CD14-positive monocyte (primary cell): ENCODE data around the gene ARHGAP44. TPM values are rescaled to one million over a fixed set of nuclear protein-coding genes. Genes with fewer than 3 reads are reported as not detected.

Source experiments
- DNase-seq, 3 donors: peaks; one replicate each; pipeline ENCODE4 v3.0.0-alpha.2; 2011 to 2022
- H2AFZ ChIP-seq: 2 replicates; pipeline ENCODE4 v1.6.0; 2012; ENCODE audit warnings: mild to moderate bottlenecking, low read depth, low read length, inconsistent platforms; ENCODE audit not compliant: insufficient read depth, poor library complexity, severe bottlenecking
- H3K27ac ChIP-seq, 2 donors: 1 replicate in 1 of 2; 2 replicates in 1 of 2; pipeline ENCODE4 v1.5.1; 2012 to 2013; ENCODE audit warnings: low read length in 2 of 2, control low read depth in 1 of 2, inconsistent platforms in 1 of 2, low read depth in 1 of 2, mild to moderate bottlenecking in 1 of 2
- H3K27me3 ChIP-seq, 2 donors: one replicate each; pipeline versions ENCODE4 v1.6.0 to v1.6.1; 2011 to 2013; ENCODE audit warnings: low read length in 2 of 2; ENCODE audit not compliant: control insufficient read depth in 2 of 2, insufficient read depth in 2 of 2
- H3K36me3 ChIP-seq, 2 donors: replicated peaks in 1 of 2; 1 replicate in 1 of 2; 2 replicates in 1 of 2; pipeline versions ENCODE4 v1.5.1 to v1.6.1; 2012 to 2013; ENCODE audit warnings: low read length in 2 of 2, control low read depth in 1 of 2, inconsistent platforms in 1 of 2, mild to moderate bottlenecking in 1 of 2; ENCODE audit not compliant: insufficient read depth in 2 of 2, control insufficient read depth in 1 of 2
- H3K4me1 ChIP-seq, 2 donors: 1 replicate in 1 of 2; 2 replicates in 1 of 2; pipeline versions ENCODE4 v1.5.1 to v1.6.1; 2012 to 2013; ENCODE audit warnings: low read length in 2 of 2, control low read depth in 1 of 2, inconsistent platforms in 1 of 2, mild to moderate bottlenecking in 1 of 2, moderate library complexity in 1 of 2; ENCODE audit not compliant: insufficient read depth in 2 of 2, control insufficient read depth in 1 of 2
- H3K4me2 ChIP-seq: replicated peaks from 2 replicates; pipeline ENCODE3; 2012; ENCODE audit warnings: low read length, moderate library complexity, mild to moderate bottlenecking; ENCODE audit not compliant: poor library complexity, severe bottlenecking; ENCODE audit errors: extremely low read depth
- H3K4me3 ChIP-seq, 3 experiments: fragments of 200-600 bp in 1 of 3; sonication (generic) in 1 of 3; replicated peaks in 1 of 3; 1 replicate in 2 of 3; 2 replicates in 1 of 3; pipeline ENCODE4 v1.5.1; 2011 to 2013; ENCODE audit warnings: low read length in 3 of 3, mild to moderate bottlenecking in 3 of 3, control low read depth in 2 of 3, low read depth in 2 of 3, inconsistent platforms in 1 of 3, moderate library complexity in 1 of 3
- H3K79me2 ChIP-seq: 2 replicates; pipeline ENCODE4 v1.6.0; 2012; ENCODE audit warnings: mild to moderate bottlenecking, control low read depth, inconsistent platforms, low read length, moderate library complexity; ENCODE audit not compliant: insufficient read depth
- H3K9ac ChIP-seq: 2 replicates; pipeline ENCODE4 v1.6.0; 2017; ENCODE audit warnings: low read length, mild to moderate bottlenecking; ENCODE audit not compliant: insufficient read depth, poor library complexity, severe bottlenecking
- H3K9me3 ChIP-seq, 2 donors: replicated peaks in 1 of 2; 1 replicate in 1 of 2; 2 replicates in 1 of 2; pipeline versions ENCODE4 v1.5.1 to v1.6.1; 2012 to 2013; ENCODE audit warnings: low read length in 2 of 2, control low read depth in 1 of 2; ENCODE audit not compliant: control insufficient read depth in 1 of 2, insufficient read depth in 1 of 2
- H4K20me1 ChIP-seq: 2 replicates; pipeline ENCODE4 v1.6.0; 2012; ENCODE audit warnings: mild to moderate bottlenecking, low read length, control low read depth, moderate library complexity; ENCODE audit not compliant: insufficient read depth
- H3K27ac Mint-ChIP-seq, 7 donors: one replicate each; pipeline ENCODE4 v1.8.0; 2020; ENCODE audit warnings: mild to moderate bottlenecking in 7 of 7, mixed read lengths in 7 of 7, moderate library complexity in 6 of 7, inconsistent platforms in 2 of 7
- H3K27me3 Mint-ChIP-seq, 3 donors: one replicate each; pipeline ENCODE4 v1.8.0; 2021 to 2022; ENCODE audit warnings: low read depth in 3 of 3, mild to moderate bottlenecking in 3 of 3, mixed read lengths in 3 of 3, moderate library complexity in 3 of 3, inconsistent platforms in 1 of 3
- H3K36me3 Mint-ChIP-seq, 2 donors: one replicate each; pipeline ENCODE4 v1.8.0; 2020; ENCODE audit warnings: mixed read lengths in 2 of 2, inconsistent platforms in 1 of 2, mild to moderate bottlenecking in 1 of 2
- H3K4me1 Mint-ChIP-seq: one replicate; pipeline ENCODE4 v1.8.0; 2020; ENCODE audit warnings: mild to moderate bottlenecking, mixed read lengths
- H3K4me3 Mint-ChIP-seq, 2 donors: one replicate each; pipeline ENCODE4 v1.8.0; 2020; ENCODE audit warnings: mild to moderate bottlenecking in 2 of 2, mixed read lengths in 2 of 2, moderate library complexity in 1 of 2
- H3K9me3 Mint-ChIP-seq, 7 donors: one replicate each; pipeline ENCODE4 v1.8.0; 2020 to 2022; ENCODE audit warnings: mixed read lengths in 7 of 7, mild to moderate bottlenecking in 6 of 7, moderate library complexity in 6 of 7, inconsistent platforms in 2 of 7
- WGBS: methylation state at CpG from one replicate; pipeline ENCODE4 v1.1.5; 2013; ENCODE audit warnings: missing lambda C conversion rate; ENCODE audit not compliant: insufficient coverage; 5-methylcytosine and 5-hydroxymethylcytosine counted together
- intact Hi-C, 2 donors: fragments of 100-400 bp; cut with micrococcal nuclease; formaldehyde crosslinking; loops; one replicate each; pipeline versions ENCODE4 v1.15.0 to v1.15.1; 2023
- polyA plus RNA-seq, 3 donors: library from polyadenylated mRNA; depleted of rRNA in 1 of 3; unstranded in 2 of 3; stranded (reverse) in 1 of 3; fragments of 300-500 nt in 2 of 3; fragments of >200 nt in 1 of 3; fragmentation: Illumina TruSeq in 2 of 3; gene quantifications; 1 replicate in 2 of 3; 2 replicates in 1 of 3; pipeline ENCODE4 v1.2.3, GENCODE V29; 2012 to 2021
- TF ChIP-seq, protein P1 (sequence below): fragments of 200-600 bp; IDR thresholded peaks from one replicate; pipeline ENCODE4 v1.8.0; 2022; ENCODE audit warnings: antibody characterized with exemption, mild to moderate bottlenecking

ARHGAP44 gene
- polyA plus RNA-seq, 3 donors: not detected

DNA sequence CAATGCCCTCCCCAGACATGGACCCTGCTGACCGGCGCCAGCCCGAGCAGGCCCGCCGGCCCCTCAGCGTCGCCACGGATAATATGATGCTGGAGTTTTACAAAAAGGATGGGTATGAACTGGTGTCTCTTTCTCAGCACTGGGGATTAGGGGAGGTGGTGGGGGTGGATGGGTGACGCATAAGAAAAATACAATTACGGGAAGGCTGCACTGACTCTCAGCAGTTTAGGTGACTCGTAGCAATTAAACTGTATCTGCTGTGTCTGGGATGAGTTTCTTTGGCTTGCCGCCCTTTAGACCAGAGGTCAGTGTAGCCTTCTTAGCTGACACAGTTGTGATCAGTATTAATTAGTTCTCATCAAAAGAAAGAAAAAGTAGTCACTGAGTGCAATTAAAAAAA, 169.5 kb downstream of the ARHGAP44 start:
- 100% methylated on average over 1 of the region's 12 CpGs for WGBS

DNA sequence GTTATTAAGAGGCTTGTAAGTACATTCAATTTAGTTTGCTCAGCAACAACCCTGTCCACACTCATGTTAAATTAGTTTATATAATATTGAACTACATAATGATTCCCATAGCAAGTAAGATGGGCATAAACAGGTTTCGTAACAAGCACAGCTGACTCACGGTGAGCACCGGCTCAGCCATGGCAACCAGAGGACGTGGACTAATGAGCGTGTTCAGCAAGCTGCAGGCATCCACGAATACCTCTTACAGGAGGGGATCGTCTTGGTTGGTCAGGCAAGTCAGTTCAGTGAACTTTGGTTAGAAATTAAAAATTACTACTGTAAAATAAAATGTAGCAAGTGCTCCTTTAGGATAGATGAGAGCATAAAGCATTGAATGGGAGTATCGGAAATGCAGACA, 170.1 kb downstream of the ARHGAP44 start:
- intact Hi-C loops: no loop called here
- Mint-ChIP-seq H3K36me3 (no peaks in the 10 kb centered on the region), H3K27ac (no peak overlapping the region)

More for the DNA sequence above, 169.5 kb downstream of the ARHGAP44 start:
- Histone ChIP-seq H3K9ac (no peak overlapping the region), H3K27me3 (no peaks in the 10 kb centered on the region), H3K27ac (no peak overlapping the region), H3K4me2 (no peak overlapping the region), H3K4me3 (no peak overlapping the region), H3K4me1 (no peaks in the 10 kb centered on the region), H4K20me1 (no peaks in the 10 kb centered on the region), H3K36me3 (no peaks in the 10 kb centered on the region), H2AFZ (no peak overlapping the region), H3K9me3 (peaks cover 34 to 42% of the 10 kb centered on the region in 2 donors), H3K79me2 (no peaks in the 10 kb centered on the region)
- intact Hi-C loops: no loop called here
- H3K4me1 Mint-ChIP-seq: no peaks in the 10 kb centered on the region
- DNase-seq: no peak
- TF ChIP-seq, protein P1, sequence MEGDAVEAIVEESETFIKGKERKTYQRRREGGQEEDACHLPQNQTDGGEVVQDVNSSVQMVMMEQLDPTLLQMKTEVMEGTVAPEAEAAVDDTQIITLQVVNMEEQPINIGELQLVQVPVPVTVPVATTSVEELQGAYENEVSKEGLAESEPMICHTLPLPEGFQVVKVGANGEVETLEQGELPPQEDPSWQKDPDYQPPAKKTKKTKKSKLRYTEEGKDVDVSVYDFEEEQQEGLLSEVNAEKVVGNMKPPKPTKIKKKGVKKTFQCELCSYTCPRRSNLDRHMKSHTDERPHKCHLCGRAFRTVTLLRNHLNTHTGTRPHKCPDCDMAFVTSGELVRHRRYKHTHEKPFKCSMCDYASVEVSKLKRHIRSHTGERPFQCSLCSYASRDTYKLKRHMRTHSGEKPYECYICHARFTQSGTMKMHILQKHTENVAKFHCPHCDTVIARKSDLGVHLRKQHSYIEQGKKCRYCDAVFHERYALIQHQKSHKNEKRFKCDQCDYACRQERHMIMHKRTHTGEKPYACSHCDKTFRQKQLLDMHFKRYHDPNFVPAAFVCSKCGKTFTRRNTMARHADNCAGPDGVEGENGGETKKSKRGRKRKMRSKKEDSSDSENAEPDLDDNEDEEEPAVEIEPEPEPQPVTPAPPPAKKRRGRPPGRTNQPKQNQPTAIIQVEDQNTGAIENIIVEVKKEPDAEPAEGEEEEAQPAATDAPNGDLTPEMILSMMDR: no peak
- peaks cover 9 to 48% (median 29%) of the 10 kb centered on the region in 7 donors for H3K9me3 Mint-ChIP-seq
- H3K27me3 Mint-ChIP-seq: peaks cover 0 to 2% (median 0%) of the 10 kb centered on the region in 3 donors
- no peak overlapping the region for H3K4me3 Mint-ChIP-seq
- no peak overlapping the region for H3K27ac Mint-ChIP-seq
- H3K36me3 Mint-ChIP-seq: no peaks in the 10 kb centered on the region

More for the DNA sequence above, 170.1 kb downstream of the ARHGAP44 start:
- no peak overlapping the region for H3K4me3 ChIP-seq
- Mint-ChIP-seq H3K4me1 (no peaks in the 10 kb centered on the region), H3K27me3 (peaks cover 0 to 2% (median 0%) of the 10 kb centered on the region in 3 donors), H3K4me3 (no peak overlapping the region), H3K9me3 (peaks cover 6 to 44% (median 29%) of the 10 kb centered on the region in 7 donors)
- DNase-seq: no peak
- 95% methylated on average over 7 of the region's 8 CpGs for WGBS
- H3K27ac ChIP-seq: no peak overlapping the region
- H3K9me3 ChIP-seq: peaks cover 28 to 42% of the 10 kb centered on the region in 2 donors
- no peaks in the 10 kb centered on the region for H4K20me1 ChIP-seq
- TF ChIP-seq, protein P1: no peak
- H3K27me3 ChIP-seq: no peaks in the 10 kb centered on the region
- H3K79me2 ChIP-seq: no peaks in the 10 kb centered on the region
- no peak overlapping the region for H3K9ac ChIP-seq
- H3K4me1 ChIP-seq: no peaks in the 10 kb centered on the region
- H3K4me2 ChIP-seq: no peak overlapping the region
- H2AFZ ChIP-seq: no peak overlapping the region
- H3K36me3 ChIP-seq: no peaks in the 10 kb centered on the region
